Loucy (cell line): ENCODE results near the gene DDX31.

ENCODE experiments used
- H2AFZ ChIP-seq: fragments of 200-600 bp; sonication (generic); 2 replicates; pipeline ENCODE4 v1.6.0; 2016; ENCODE audit warnings: antibody characterized with exemption, mild to moderate bottlenecking, low read length, moderate library complexity
- H3F3A ChIP-seq: fragments of 200-600 bp; 2 replicates; pipeline ENCODE4 v1.6.0; 2016; ENCODE audit warnings: antibody characterized with exemption, low read depth, mild to moderate bottlenecking
- H3K27me3 ChIP-seq: fragments of 200-600 bp; sonication (generic); 2 replicates; pipeline ENCODE4 v1.6.1; 2014; ENCODE audit warnings: low read length, mild to moderate bottlenecking; ENCODE audit not compliant: insufficient read depth, poor library complexity, severe bottlenecking
- H3K36me3 ChIP-seq: fragments of 200-600 bp; sonication (generic); 2 replicates; pipeline ENCODE4 v1.6.1; 2016; ENCODE audit warnings: low read length; ENCODE audit not compliant: insufficient read depth
- H3K4me1 ChIP-seq: fragments of 200-600 bp; sonication (generic); 2 replicates; pipeline ENCODE4 v1.5.1; 2014; ENCODE audit warnings: low read length, mild to moderate bottlenecking; ENCODE audit not compliant: insufficient read depth, poor library complexity, severe bottlenecking
- H3K4me2 ChIP-seq: fragments of 200-600 bp; sonication (generic); 2 replicates; pipeline ENCODE4 v1.6.0; 2014; ENCODE audit warnings: antibody characterized with exemption, low read length, low read depth, mild to moderate bottlenecking; ENCODE audit not compliant: poor library complexity, severe bottlenecking
- H3K4me3 ChIP-seq: fragments of 200-600 bp; sonication (generic); 2 replicates; pipeline ENCODE4 v1.5.1; 2014; ENCODE audit warnings: low read length, mild to moderate bottlenecking, mixed read lengths; ENCODE audit not compliant: poor library complexity, severe bottlenecking
- H3K79me2 ChIP-seq: fragments of 200-600 bp; sonication (generic); 2 replicates; pipeline ENCODE4 v1.6.1; 2014; ENCODE audit warnings: low read length; ENCODE audit not compliant: insufficient read depth
- H3K9ac ChIP-seq: fragments of 200-600 bp; sonication (generic); 2 replicates; pipeline ENCODE4 v1.6.0; 2014; ENCODE audit warnings: mild to moderate bottlenecking, low read depth, low read length, moderate library complexity; ENCODE audit not compliant: poor library complexity, severe bottlenecking
- H3K9me2 ChIP-seq: fragments of 200-600 bp; sonication (generic); replicated peaks from 2 replicates; pipeline ENCODE4 v1.6.1; 2016; ENCODE audit warnings: low read depth, low read length, mixed read lengths
- H3K9me3 ChIP-seq: fragments of 200-600 bp; sonication (generic); 2 replicates; pipeline ENCODE4 v1.6.1; 2014; ENCODE audit warnings: mild to moderate bottlenecking, antibody characterized with exemption, low read length, low read depth; ENCODE audit not compliant: insufficient read depth
- H4K20me1 ChIP-seq: fragments of 200-600 bp; sonication (generic); 2 replicates; pipeline ENCODE4 v1.6.0; 2014; ENCODE audit warnings: antibody characterized with exemption, low read length, mild to moderate bottlenecking; ENCODE audit not compliant: insufficient read depth, poor library complexity, severe bottlenecking
- CTCF ChIP-seq: fragments of 200-600 bp; sonication (generic); conservative IDR thresholded peaks from 2 replicates; pipeline ENCODE4 v1.5.1; 2014; ENCODE audit warnings: mild to moderate bottlenecking, antibody characterized with exemption, low read length
- EZH2phosphoT487 ChIP-seq: fragments of 200-600 bp; IDR thresholded peaks from 2 replicates; pipeline ENCODE4 v1.6.1; 2018; ENCODE audit warnings: antibody characterized with exemption, mild to moderate bottlenecking, moderate library complexity, borderline replicate concordance

DDX31 gene

GRCh38 chr9:132585954-132586829 is 83.6 kb downstream of the DDX31 start:
- Histone ChIP-seq H3K79me2 (no peaks in the 10 kb centered on the region), H3K36me3 (no peaks in the 10 kb centered on the region), H3K27me3 (no peaks in the 10 kb centered on the region), H4K20me1 (no peaks in the 10 kb centered on the region), H3K4me2 (no peak overlapping the region), H3K4me1 (no peaks in the 10 kb centered on the region), H3K9ac (no peak overlapping the region), H3K9me2 (no peaks in the 10 kb centered on the region), H2AFZ (no peak overlapping the region), H3F3A (no peaks in the 10 kb centered on the region), H3K4me3 (no peak overlapping the region), H3K9me3 (no peaks in the 10 kb centered on the region)
- TF ChIP-seq CTCF = no peak

- Histone ChIP-seq H4K20me1 (no peaks in the 10 kb centered on the region), H3K4me1 (no peaks in the 10 kb centered on the region), H3K79me2 (no peaks in the 10 kb centered on the region), H2AFZ (no peak overlapping the region), H3K9ac (no peak overlapping the region), H3F3A (no peaks in the 10 kb centered on the region), H3K4me3 (no peak overlapping the region), H3K9me3 (no peaks in the 10 kb centered on the region), H3K9me2 (no peaks in the 10 kb centered on the region), H3K36me3 (no peaks in the 10 kb centered on the region), H3K27me3 (no peaks in the 10 kb centered on the region), H3K4me2 (no peak overlapping the region)
- no peak for TF ChIP-seq CTCF
- no peak for TF ChIP-seq EZH2phosphoT487
These were observed 84.9 kb downstream of the DDX31 start for GRCh38 chr9:132584601-132585560.

- no peaks in the 10 kb centered on the region for H3K27me3 ChIP-seq
These were observed 86.0 kb downstream of the DDX31 start for GRCh38 chr9:132583584-132584304.

More at GRCh38 chr9:132583584-132584304, 86.0 kb downstream of the DDX31 start:
- H3K36me3 ChIP-seq = no peaks in the 10 kb centered on the region
- no peak overlapping the region for H2AFZ ChIP-seq
- no peaks in the 10 kb centered on the region for H3F3A ChIP-seq
- no peaks in the 10 kb centered on the region for H3K79me2 ChIP-seq
- H3K4me1 ChIP-seq = no peaks in the 10 kb centered on the region
- no peak overlapping the region for H3K9ac ChIP-seq
- no peaks in the 10 kb centered on the region for H3K9me2 ChIP-seq
- no peak overlapping the region for H3K4me2 ChIP-seq
- no peak overlapping the region for H3K4me3 ChIP-seq
- no peaks in the 10 kb centered on the region for H3K9me3 ChIP-seq
- TF ChIP-seq CTCF (no peak), EZH2phosphoT487 (no peak)
- no peaks in the 10 kb centered on the region for H4K20me1 ChIP-seq
